SK-N-MC (cell line): Measurements from ENCODE around the gene ACSS2.

Source experiments
- EZH2 ChIP-seq: fragments of 200-600 bp; sonication (generic); IDR thresholded peaks from one replicate; pipeline ENCODE4 v1.6.1; 2017; ENCODE audit warnings: antibody characterized with exemption
- FOXP2 ChIP-seq: optimal IDR thresholded peaks from 2 replicates; pipeline ENCODE3; 2011; ENCODE audit warnings: mild to moderate bottlenecking, moderate library complexity; ENCODE audit not compliant: insufficient read depth; ENCODE audit errors: extremely low read length, control extremely low read depth
- POLR2AphosphoS5 ChIP-seq: IDR thresholded peaks from 2 replicates; pipeline ENCODE4 v1.6.1; 2012; ENCODE audit warnings: mild to moderate bottlenecking, low read depth, low read length, borderline replicate concordance

GRCh38 chr20:34884260-34884659 is 7.8 kb downstream of the ACSS2 start:
- TF ChIP-seq POLR2AphosphoS5 (no peak), EZH2 (no peak), FOXP2 (no peak)
